Measurements from ENCODE around the gene RALGAPB.

GRCh38 chr20:38466171-38466570, 6.5 kb upstream of the RALGAPB start:
- no peak for TF ChIP-seq CTCF (IDR thresholded peaks at IDR 0.05)
- TF ChIP-seq POLR2A (IDR thresholded peaks at IDR 0.05), result no peak

All from suprapubic skin (tissue), 3 donors.